Right lung (tissue), 5 donors: ENCODE results near the gene GAN. TPM values are rescaled to one million over a fixed set of nuclear protein-coding genes. Genes with fewer than 3 reads are reported as not detected.
"Not testable (repeated sequence)": the region's sequence is repeated elsewhere in the genome, so short reads cannot be mapped to it uniquely, and the experiment has no call there.

Experiments used
- DNase-seq, 2 donors: peaks; one replicate each; pipeline ENCODE4 v3.0.0-alpha.2; 2013
- polyA plus RNA-seq, 5 donors: library from polyadenylated mRNA; unstranded; fragments of 120-200 nt; gene quantifications; one replicate each; pipeline versions ENCODE4 v1.2.1 to v1.2.3, GENCODE V29; 2013; ENCODE audit warnings: inconsistent platforms in 1 of 5, low replicate concordance in 1 of 5; ENCODE audit not compliant: insufficient read length in 5 of 5, insufficient read depth in 1 of 5

Gene GAN
- polyA plus RNA-seq, 5 donors = 2.3 to 4.2 (median 3.4) TPM

- peak; percentile 39 to 69 for DNase-seq
Measured at GRCh38 chr16:81307770-81308169, 7.0 kb upstream of the GAN start.

- DNase-seq = no peak
Measured at GRCh38 chr16:81310045-81310644, 4.6 kb upstream of the GAN start.

- no peak for DNase-seq
Measured at GRCh38 chr16:81311762-81312161, 3.0 kb upstream of the GAN start.

GRCh38 chr16:81313701-81314602, 810 bp upstream of the GAN start:
- no peak for DNase-seq

- DNase-seq = peak; percentile 29 to 31
Measured at GRCh38 chr16:81315271-81316175, 761 bp downstream of the GAN start.

- no peak for DNase-seq
Measured at GRCh38 chr16:81316176-81316496, 1.4 kb downstream of the GAN start.

GRCh38 chr16:81318711-81319110, 3.9 kb downstream of the GAN start:
- no peak for DNase-seq

- DNase-seq = no peak
Measured at GRCh38 chr16:81319221-81319912, 4.6 kb downstream of the GAN start.

GRCh38 chr16:81321039-81321438, 6.3 kb downstream of the GAN start:
- no peak for DNase-seq

GRCh38 chr16:81321536-81321935, 6.8 kb downstream of the GAN start:
- no peak for DNase-seq

- no peak for DNase-seq
Measured at GRCh38 chr16:81324808-81325207, 10.0 kb downstream of the GAN start.

- no peak for DNase-seq
Measured at GRCh38 chr16:81327011-81327410, 12.2 kb downstream of the GAN start.

- peak; percentile 7 to 27 for DNase-seq
Measured at GRCh38 chr16:81327447-81328196, 12.9 kb downstream of the GAN start.

- DNase-seq = no peak
Measured at GRCh38 chr16:81329947-81330346, 15.2 kb downstream of the GAN start.

GRCh38 chr16:81333356-81333755, 18.6 kb downstream of the GAN start:
- DNase-seq = no peak

- DNase-seq = no peak
Measured at GRCh38 chr16:81335669-81336068, 20.9 kb downstream of the GAN start.

- DNase-seq = no peak
Measured at GRCh38 chr16:81337097-81337496, 22.3 kb downstream of the GAN start.

- not testable (repeated sequence) for DNase-seq
Measured at GRCh38 chr16:81345172-81345571, 30.4 kb downstream of the GAN start.

- DNase-seq = no peak
Measured at GRCh38 chr16:81347425-81347824, 32.7 kb downstream of the GAN start.

- no peak for DNase-seq
Measured at GRCh38 chr16:81349608-81350305, 35.0 kb downstream of the GAN start.

- DNase-seq = no peak
Measured at GRCh38 chr16:81350306-81350615, 35.5 kb downstream of the GAN start.
